Upper lobe of right lung (tissue), 1 donor: Measurements from ENCODE around the gene UFM1. TPM values are rescaled to one million over a fixed set of nuclear protein-coding genes. Genes with fewer than 3 reads are reported as not detected.
A peak's percentile ranks its signal among the peaks of the same experiment; 100 is the strongest.

Experiments
- ATAC-seq: fragments of 200-7000 bp; cut with Tn5 transposase; one replicate; pipeline ENCODE4 v1.9.1; 2020; ENCODE audit warnings: mild to moderate bottlenecking, moderate library complexity
- DNase-seq: peaks from one replicate; pipeline ENCODE4 v3.0.0-alpha.2; 2020
- H3K27ac ChIP-seq: fragments of 200-600 bp; one replicate; pipeline ENCODE4 v1.8.0; 2022
- H3K27me3 ChIP-seq: fragments of 200-600 bp; one replicate; pipeline ENCODE4 v1.8.0; 2022; ENCODE audit warnings: mild to moderate bottlenecking
- H3K36me3 ChIP-seq: fragments of 200-600 bp; one replicate; pipeline ENCODE4 v1.8.0; 2022
- H3K4me1 ChIP-seq: fragments of 200-600 bp; one replicate; pipeline ENCODE4 v1.8.0; 2022
- H3K4me3 ChIP-seq: fragments of 200-600 bp; one replicate; pipeline ENCODE4 v1.8.0; 2022; ENCODE audit warnings: mild to moderate bottlenecking
- H3K9me3 ChIP-seq: fragments of 200-600 bp; one replicate; pipeline ENCODE4 v1.8.0; 2022
- intact Hi-C: fragments of 100-400 bp; cut with DNase I; formaldehyde crosslinking; loops from one replicate; pipeline ENCODE4 v1.11.0; 2022
- total RNA-seq: library from RNA; stranded (reverse); fragmentation: NEBNext Ultra II Directional; extraction: Animal tissue kit (Norgen Biotek cat#: 25700); gene quantifications from one replicate; pipeline ENCODE4 v1.2.1, GENCODE V29; 2021
- TF ChIP-seq, protein P1 (sequence below): fragments of 200-600 bp; IDR thresholded peaks from one replicate; pipeline ENCODE4 v1.8.0; 2022; ENCODE audit warnings: antibody characterized with exemption
- donor health status: DM: no; HTN: yes; CAD: no; lungs with severe emphysema.

UFM1 gene
- total RNA-seq, 1 donor from 2014 or later = 60.5 TPM

DNA sequence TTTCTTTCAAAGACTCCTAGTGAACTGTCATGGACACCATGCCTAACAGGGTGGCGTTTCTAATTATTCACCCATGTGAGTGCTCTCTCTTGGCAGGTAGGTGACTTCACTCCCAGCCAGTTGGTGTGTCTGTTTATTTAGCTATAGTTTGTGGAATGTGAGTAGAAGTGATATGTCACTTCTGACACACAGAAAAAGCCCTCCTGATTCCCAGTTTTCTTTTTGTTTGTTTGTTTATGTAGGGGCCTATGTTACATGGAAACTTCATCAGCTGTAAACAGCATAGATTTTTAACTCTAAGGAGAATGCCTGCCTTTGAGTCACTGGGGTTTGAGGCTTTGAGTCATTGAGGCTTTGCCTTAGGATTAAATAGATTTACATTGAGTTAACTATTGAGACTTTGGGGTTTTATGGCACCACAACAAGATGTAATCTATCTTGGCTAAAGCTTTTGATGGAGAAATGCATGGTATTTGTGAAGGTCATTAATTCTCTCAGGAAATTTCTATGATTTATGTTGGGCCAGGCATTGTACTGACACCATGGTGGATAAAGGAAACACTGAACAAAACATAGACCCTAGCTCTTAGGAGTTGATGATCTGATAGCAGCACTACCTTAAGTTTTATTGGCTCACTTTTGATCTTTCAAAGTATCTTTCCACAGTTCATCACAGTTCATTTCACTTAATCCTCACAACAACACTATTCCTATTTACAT, 45.3 kb downstream of the UFM1 start:
- H3K27ac ChIP-seq = no peak overlapping the region
- intact Hi-C loops = no loop called here
- peaks cover 4% of the 10 kb centered on the region for H3K27me3 ChIP-seq
- no peak for DNase-seq
- TF ChIP-seq, protein P1, sequence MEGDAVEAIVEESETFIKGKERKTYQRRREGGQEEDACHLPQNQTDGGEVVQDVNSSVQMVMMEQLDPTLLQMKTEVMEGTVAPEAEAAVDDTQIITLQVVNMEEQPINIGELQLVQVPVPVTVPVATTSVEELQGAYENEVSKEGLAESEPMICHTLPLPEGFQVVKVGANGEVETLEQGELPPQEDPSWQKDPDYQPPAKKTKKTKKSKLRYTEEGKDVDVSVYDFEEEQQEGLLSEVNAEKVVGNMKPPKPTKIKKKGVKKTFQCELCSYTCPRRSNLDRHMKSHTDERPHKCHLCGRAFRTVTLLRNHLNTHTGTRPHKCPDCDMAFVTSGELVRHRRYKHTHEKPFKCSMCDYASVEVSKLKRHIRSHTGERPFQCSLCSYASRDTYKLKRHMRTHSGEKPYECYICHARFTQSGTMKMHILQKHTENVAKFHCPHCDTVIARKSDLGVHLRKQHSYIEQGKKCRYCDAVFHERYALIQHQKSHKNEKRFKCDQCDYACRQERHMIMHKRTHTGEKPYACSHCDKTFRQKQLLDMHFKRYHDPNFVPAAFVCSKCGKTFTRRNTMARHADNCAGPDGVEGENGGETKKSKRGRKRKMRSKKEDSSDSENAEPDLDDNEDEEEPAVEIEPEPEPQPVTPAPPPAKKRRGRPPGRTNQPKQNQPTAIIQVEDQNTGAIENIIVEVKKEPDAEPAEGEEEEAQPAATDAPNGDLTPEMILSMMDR = no peak
- no peaks in the 10 kb centered on the region for H3K36me3 ChIP-seq
- ATAC-seq = no peak
- H3K4me1 ChIP-seq = no peaks in the 10 kb centered on the region
- H3K4me3 ChIP-seq = no peak overlapping the region
- H3K9me3 ChIP-seq = no peaks in the 10 kb centered on the region

DNA sequence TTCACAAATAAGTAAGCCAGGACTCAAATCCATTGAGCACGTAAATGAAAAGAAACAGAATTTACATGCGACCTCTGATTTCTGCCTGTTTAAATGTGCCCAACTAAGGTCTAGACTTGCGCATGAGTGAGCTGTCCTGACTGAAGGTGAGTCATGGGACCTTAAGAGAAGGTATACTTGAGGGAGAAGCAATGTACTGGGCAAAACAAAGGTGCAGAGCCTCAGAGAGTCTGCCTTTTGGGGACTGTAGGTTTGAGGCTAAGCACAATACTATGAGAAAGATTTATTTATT, 45.8 kb downstream of the UFM1 start:
- Histone ChIP-seq H3K4me1 (no peaks in the 10 kb centered on the region), H3K9me3 (no peaks in the 10 kb centered on the region), H3K27me3 (peaks cover 4% of the 10 kb centered on the region), H3K36me3 (no peaks in the 10 kb centered on the region), H3K4me3 (no peak overlapping the region), H3K27ac (no peak overlapping the region)
- intact Hi-C loops = no loop called here
- TF ChIP-seq, protein P1 = no peak
- DNase-seq = no peak
- ATAC-seq = no peak

DNA sequence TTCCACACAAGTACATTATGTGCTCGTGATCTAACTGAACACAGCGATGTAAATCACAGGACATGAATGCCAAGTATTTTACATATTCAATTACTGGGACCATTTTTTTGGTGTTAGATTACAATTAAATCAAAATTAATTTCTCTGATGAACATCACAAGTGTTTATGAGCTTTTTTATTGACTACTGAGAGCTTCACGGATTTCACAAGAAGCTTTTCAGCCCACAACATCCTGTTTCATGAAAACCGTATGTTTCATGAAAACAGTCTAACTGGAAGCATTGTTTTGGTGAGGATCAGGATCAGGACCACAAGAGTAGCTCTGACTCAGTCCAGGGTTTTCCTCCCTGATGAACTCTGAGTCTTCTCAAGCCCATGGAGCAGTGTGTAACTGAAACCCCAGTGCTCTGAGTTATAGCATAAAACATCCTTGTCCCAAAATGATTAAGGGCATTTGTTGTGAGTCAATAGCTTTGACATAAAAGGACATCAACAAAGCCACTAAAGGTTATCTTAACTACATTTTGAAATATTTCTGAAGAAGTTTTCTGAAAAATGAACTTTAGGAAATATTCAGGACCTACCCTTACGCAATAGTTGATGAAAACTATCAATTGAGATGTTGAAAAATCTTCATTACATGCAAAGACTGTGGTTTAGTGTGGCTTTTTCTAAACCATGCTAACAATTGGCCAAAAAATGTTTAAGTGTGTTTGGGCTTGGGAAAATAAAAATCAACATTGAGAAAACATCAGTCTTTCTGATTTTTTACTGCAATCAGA, 49.3 kb downstream of the UFM1 start:
- Histone ChIP-seq H3K4me1 (no peaks in the 10 kb centered on the region), H3K36me3 (no peaks in the 10 kb centered on the region), H3K27ac (no peak overlapping the region), H3K4me3 (no peak overlapping the region), H3K9me3 (no peaks in the 10 kb centered on the region), H3K27me3 (peaks cover 4% of the 10 kb centered on the region)
- DNase-seq (no peak), ATAC-seq (peak; percentile 36)
- intact Hi-C loops = no loop called here
- TF ChIP-seq, protein P1 = no peak

DNA sequence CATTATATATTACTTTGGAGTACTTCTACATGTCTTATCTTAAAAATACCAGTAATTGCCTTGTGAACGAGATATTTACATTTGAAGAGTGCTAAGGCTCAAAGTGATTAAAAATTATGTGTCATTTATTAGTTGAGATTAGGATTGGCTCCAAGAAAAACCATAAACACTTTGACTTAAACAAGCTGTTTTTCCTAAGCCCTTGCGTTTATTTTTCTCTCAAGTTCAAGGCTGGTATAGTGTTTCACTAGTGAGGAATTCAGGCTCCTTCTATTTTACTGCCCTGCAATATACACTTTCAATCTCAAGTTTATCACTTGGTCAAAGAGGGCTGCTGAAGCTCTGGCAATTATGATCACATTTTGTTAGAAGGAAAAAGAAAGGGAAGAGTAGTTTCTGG, 49.9 kb downstream of the UFM1 start:
- intact Hi-C loops = no loop called here
- Histone ChIP-seq H3K36me3 (no peaks in the 10 kb centered on the region), H3K4me1 (no peaks in the 10 kb centered on the region), H3K4me3 (no peak overlapping the region), H3K27ac (no peak overlapping the region), H3K9me3 (no peaks in the 10 kb centered on the region), H3K27me3 (peaks cover 4% of the 10 kb centered on the region)
- DNase-seq (no peak), ATAC-seq (no peak)
- TF ChIP-seq, protein P1 = no peak

DNA sequence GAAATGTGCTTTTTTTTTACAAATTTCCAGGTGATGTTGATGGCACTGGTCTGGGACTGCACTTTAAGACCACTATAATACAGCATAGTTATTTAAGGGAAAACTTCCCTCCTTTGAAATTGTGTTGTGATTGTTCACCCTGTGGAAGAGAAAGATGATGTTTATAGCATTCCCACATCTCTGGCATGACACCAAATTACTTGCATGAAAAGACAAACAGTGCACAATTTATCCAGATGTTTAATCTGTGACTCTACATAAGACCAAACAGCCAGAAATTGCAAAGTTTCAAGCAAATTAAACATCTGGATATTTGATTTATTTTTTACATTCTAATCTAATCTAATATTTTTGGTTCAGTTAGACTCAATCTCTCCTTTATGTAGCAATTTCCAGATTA, 51.6 kb downstream of the UFM1 start:
- Histone ChIP-seq H3K4me3 (no peak overlapping the region), H3K9me3 (no peaks in the 10 kb centered on the region), H3K4me1 (no peaks in the 10 kb centered on the region), H3K27ac (no peak overlapping the region), H3K27me3 (peaks cover 4% of the 10 kb centered on the region), H3K36me3 (no peaks in the 10 kb centered on the region)
- intact Hi-C loops = no loop called here
- ATAC-seq = no peak
- DNase-seq = no peak
- TF ChIP-seq, protein P1 = no peak
